Mesenchymal stem cell (in vitro differentiated cells and primary cell): ENCODE data around the gene IL17C.
A peak's percentile ranks its signal among the peaks of the same experiment; 100 is the strongest.

Experiments
- DNase-seq: peaks from one replicate; pipeline ENCODE4 v3.0.0-alpha.2; 2013
- H2AFZ ChIP-seq: one replicate; pipeline ENCODE4 v1.6.1; 2013; ENCODE audit warnings: low read depth, mild to moderate bottlenecking, control low read depth, inconsistent platforms, low read length, moderate library complexity
- H2AK5ac ChIP-seq: 2 replicates; pipeline ENCODE4 v1.6.1; 2013; ENCODE audit warnings: low read length, moderate library complexity, mild to moderate bottlenecking, inconsistent platforms; ENCODE audit not compliant: severe bottlenecking
- H2BK120ac ChIP-seq: one replicate; pipeline ENCODE4 v1.6.1; 2013; ENCODE audit warnings: low read depth, mild to moderate bottlenecking, inconsistent platforms, low read length, moderate library complexity
- H2BK12ac ChIP-seq, 2 experiments: one replicate each; pipeline ENCODE4 v1.6.1; 2013; ENCODE audit warnings: inconsistent platforms in 2 of 2, low read length in 2 of 2, mild to moderate bottlenecking in 2 of 2, moderate library complexity in 2 of 2, control low read depth in 1 of 2
- H2BK15ac ChIP-seq: one replicate; pipeline ENCODE4 v1.6.1; 2013; ENCODE audit warnings: mild to moderate bottlenecking, low read depth, inconsistent platforms; ENCODE audit not compliant: poor library complexity, severe bottlenecking
- H2BK5ac ChIP-seq: 2 replicates; pipeline ENCODE4 v1.6.1; 2013; ENCODE audit warnings: low read depth, mild to moderate bottlenecking, low read length, control low read depth, inconsistent platforms; ENCODE audit not compliant: poor library complexity, severe bottlenecking
- H3K14ac ChIP-seq, 2 experiments: one replicate each; pipeline ENCODE4 v1.6.1; 2013; ENCODE audit warnings: inconsistent platforms in 2 of 2, low read length in 2 of 2, control low read depth in 1 of 2, mild to moderate bottlenecking in 1 of 2, moderate library complexity in 1 of 2
- H3K18ac ChIP-seq, 2 experiments: one replicate each; pipeline ENCODE4 v1.6.1; 2013; ENCODE audit warnings: inconsistent platforms in 2 of 2, low read length in 2 of 2, control low read depth in 1 of 2, low read depth in 1 of 2, mild to moderate bottlenecking in 1 of 2
- H3K23ac ChIP-seq, 2 experiments: one replicate each; pipeline ENCODE4 v1.6.1; 2013; ENCODE audit warnings: inconsistent platforms in 2 of 2, low read length in 2 of 2, mild to moderate bottlenecking in 2 of 2, moderate library complexity in 2 of 2, control low read depth in 1 of 2
- H3K27ac ChIP-seq: 2 replicates; pipeline ENCODE4 v1.5.1; 2013; ENCODE audit warnings: mild to moderate bottlenecking, moderate library complexity, low read length, control low read depth, inconsistent platforms; ENCODE audit not compliant: poor library complexity, severe bottlenecking
- H3K27me3 ChIP-seq, 2 experiments: 2 replicates each; pipeline versions ENCODE4 v1.6.1 to v1.7.0; 2013; ENCODE audit warnings: low read length in 2 of 2, mild to moderate bottlenecking in 2 of 2, moderate library complexity in 2 of 2, control low read depth in 1 of 2, inconsistent platforms in 1 of 2; ENCODE audit not compliant: control insufficient read depth in 1 of 2, insufficient read depth in 1 of 2
- H3K36me3 ChIP-seq, 2 experiments: 2 replicates each; pipeline versions ENCODE4 v1.6.1 to v1.7.0; 2013; ENCODE audit warnings: low read length in 2 of 2, control low read depth in 1 of 2, inconsistent platforms in 1 of 2, low read depth in 1 of 2, mild to moderate bottlenecking in 1 of 2; ENCODE audit not compliant: insufficient read depth in 2 of 2, control insufficient read depth in 1 of 2
- H3K4ac ChIP-seq, 2 experiments: one replicate each; pipeline ENCODE4 v1.6.1; 2013; ENCODE audit warnings: inconsistent platforms in 2 of 2, low read length in 2 of 2, mild to moderate bottlenecking in 2 of 2, moderate library complexity in 2 of 2, control low read depth in 1 of 2, low read depth in 1 of 2
- H3K4me1 ChIP-seq: 2 replicates; pipeline ENCODE4 v1.6.1; 2013; ENCODE audit warnings: low read depth, low read length, control low read depth; ENCODE audit not compliant: control insufficient read depth, insufficient read depth
- H3K4me2 ChIP-seq: 2 replicates; pipeline ENCODE4 v1.6.1; 2013; ENCODE audit warnings: low read length, mild to moderate bottlenecking, inconsistent platforms; ENCODE audit not compliant: poor library complexity, severe bottlenecking
- H3K4me3 ChIP-seq, 2 experiments: 2 replicates each; pipeline versions ENCODE4 v1.5.1 to v1.7.0; 2013; ENCODE audit warnings: low read length in 2 of 2, mild to moderate bottlenecking in 2 of 2, control low read depth in 1 of 2, low read depth in 1 of 2; ENCODE audit not compliant: insufficient read depth in 1 of 2
- H3K79me1 ChIP-seq: replicated peaks from 2 replicates; pipeline ENCODE4 v1.6.1; 2013; ENCODE audit warnings: mild to moderate bottlenecking, control low read depth, low read length, inconsistent platforms; ENCODE audit not compliant: poor library complexity, severe bottlenecking
- H3K9ac ChIP-seq: 2 replicates; pipeline ENCODE4 v1.7.0; 2013; ENCODE audit warnings: mild to moderate bottlenecking, low read length, moderate library complexity
- H3K9me3 ChIP-seq: 2 replicates; pipeline ENCODE4 v1.7.0; 2013; ENCODE audit warnings: mild to moderate bottlenecking, low read length; ENCODE audit not compliant: control insufficient read depth
- H4K8ac ChIP-seq: one replicate; pipeline ENCODE4 v1.6.1; 2013; ENCODE audit warnings: inconsistent platforms, mild to moderate bottlenecking, low read length, moderate library complexity
- H4K91ac ChIP-seq: one replicate; pipeline ENCODE4 v1.6.1; 2013; ENCODE audit warnings: mild to moderate bottlenecking, low read length, inconsistent platforms
- WGBS: methylation state at CpG from one replicate; pipeline ENCODE4 v1.1.7; 2013; ENCODE audit warnings: mixed read lengths; 5-methylcytosine and 5-hydroxymethylcytosine counted together

The IL17C gene

GRCh38 chr16:88631920-88632586 lies 6.3 kb upstream of the IL17C start:
- Histone ChIP-seq H3K14ac (no peak overlapping the region), H2BK12ac (no peak overlapping the region), H2AFZ (no peak overlapping the region), H3K79me1 (peaks cover 2% of the 10 kb centered on the region), H2AK5ac (no peak overlapping the region), H3K4me1 (peaks cover 23% of the 10 kb centered on the region), H2BK5ac (no peak overlapping the region), H3K18ac (no peak overlapping the region), H3K23ac (no peak overlapping the region), H2BK15ac (no peak overlapping the region), H3K27me3 (peaks cover 0 to 17% of the 10 kb centered on the region in 2 experiments), H3K4me2 (no peak overlapping the region), H3K9me3 (no peaks in the 10 kb centered on the region), H3K36me3 (peaks cover 47 to 56% of the 10 kb centered on the region in 2 experiments), H4K8ac (no peak overlapping the region), H3K9ac (no peak overlapping the region), H3K4me3 (peak overlapping the region in 1 of 2 experiments; percentile 14), H2BK120ac (no peak overlapping the region), H3K27ac (no peak overlapping the region), H3K4ac (no peak overlapping the region), H4K91ac (no peak overlapping the region)
- WGBS: 95% methylated on average over 30 of the region's 30 CpGs
- no peak for DNase-seq

- no peak overlapping the region for H2BK15ac ChIP-seq
- 96% methylated on average over 11 of the region's 11 CpGs for WGBS
- H4K8ac ChIP-seq: no peak overlapping the region
- H2BK12ac ChIP-seq: no peak overlapping the region
- H3K27me3 ChIP-seq: peaks cover 0 to 20% of the 10 kb centered on the region in 2 experiments
- DNase-seq: no peak
- H2BK5ac ChIP-seq: no peak overlapping the region
- H4K91ac ChIP-seq: no peak overlapping the region
- H3K4ac ChIP-seq: no peak overlapping the region
- peaks cover 2% of the 10 kb centered on the region for H3K79me1 ChIP-seq
- no peak overlapping the region for H3K14ac ChIP-seq
- no peak overlapping the region for H3K4me3 ChIP-seq
- no peak overlapping the region for H2BK120ac ChIP-seq
- no peak overlapping the region for H3K9ac ChIP-seq
- peaks cover 42 to 51% of the 10 kb centered on the region in 2 experiments for H3K36me3 ChIP-seq
- no peak overlapping the region for H2AK5ac ChIP-seq
- no peak overlapping the region for H3K4me2 ChIP-seq
- H3K27ac ChIP-seq: no peak overlapping the region
- no peaks in the 10 kb centered on the region for H3K9me3 ChIP-seq
- H3K23ac ChIP-seq: no peak overlapping the region
- peaks cover 24% of the 10 kb centered on the region for H3K4me1 ChIP-seq
- no peak overlapping the region for H2AFZ ChIP-seq
- H3K18ac ChIP-seq: no peak overlapping the region
Measured at GRCh38 chr16:88632587-88632930, 5.8 kb upstream of the IL17C start.

- peaks cover 26% of the 10 kb centered on the region for H3K4me1 ChIP-seq
- DNase-seq: peak; percentile 57
- H2BK5ac ChIP-seq: no peak overlapping the region
- peak overlapping the region; percentile 96 for H3K4me2 ChIP-seq
- peaks cover 2% of the 10 kb centered on the region for H3K79me1 ChIP-seq
- H3K23ac ChIP-seq: no peak overlapping the region
- H2BK12ac ChIP-seq: no peak overlapping the region
- H3K14ac ChIP-seq: no peak overlapping the region
- H3K27ac ChIP-seq: no peak overlapping the region
- H3K4ac ChIP-seq: no peak overlapping the region
- H2AFZ ChIP-seq: no peak overlapping the region
- peak overlapping the region in 1 of 2 experiments; percentile 86 for H3K18ac ChIP-seq
- H3K36me3 ChIP-seq: peaks cover 30 to 39% of the 10 kb centered on the region in 2 experiments
- peak overlapping the region in 1 of 2 experiments; percentile 58 for H3K4me3 ChIP-seq
- no peak overlapping the region for H2BK120ac ChIP-seq
- no peak overlapping the region for H4K91ac ChIP-seq
- no peak overlapping the region for H2BK15ac ChIP-seq
- H4K8ac ChIP-seq: no peak overlapping the region
- 61% methylated on average over 23 of the region's 23 CpGs for WGBS
- H3K27me3 ChIP-seq: peaks cover 6 to 31% of the 10 kb centered on the region in 2 experiments
- no peak overlapping the region for H2AK5ac ChIP-seq
- H3K9ac ChIP-seq: no peak overlapping the region
- H3K9me3 ChIP-seq: no peaks in the 10 kb centered on the region
Measured at GRCh38 chr16:88633684-88634140, 4.7 kb upstream of the IL17C start.

GRCh38 chr16:88634141-88634993 lies 4.0 kb upstream of the IL17C start:
- peaks cover 2% of the 10 kb centered on the region for H3K79me1 ChIP-seq
- H3K18ac ChIP-seq: peak overlapping the region; percentile 61 to 86
- peak overlapping the region; percentile 58 to 68 for H3K4me3 ChIP-seq
- H3K14ac ChIP-seq: peak overlapping the region in 1 of 2 experiments; percentile 94
- peak overlapping the region; percentile 48 for H3K9ac ChIP-seq
- peak; percentile 85 for DNase-seq
- peaks cover 26% of the 10 kb centered on the region for H3K4me1 ChIP-seq
- H3K23ac ChIP-seq: peak overlapping the region in 1 of 2 experiments; percentile 79
- peak overlapping the region; percentile 35 for H2BK120ac ChIP-seq
- H2BK12ac ChIP-seq: peak overlapping the region in 1 of 2 experiments; percentile 21
- WGBS: 8% methylated on average over 59 of the region's 82 CpGs
- H2BK5ac ChIP-seq: no peak overlapping the region
- H4K8ac ChIP-seq: peak overlapping the region; percentile 88
- peak overlapping the region in 1 of 2 experiments; percentile 34 for H3K4ac ChIP-seq
- peak overlapping the region; percentile 95 for H2BK15ac ChIP-seq
- H3K9me3 ChIP-seq: no peaks in the 10 kb centered on the region
- H2AK5ac ChIP-seq: no peak overlapping the region
- peaks cover 12 to 38% of the 10 kb centered on the region in 2 experiments for H3K27me3 ChIP-seq
- H3K36me3 ChIP-seq: peaks cover 27 to 37% of the 10 kb centered on the region in 2 experiments
- peak overlapping the region; percentile 11 for H4K91ac ChIP-seq
- H3K27ac ChIP-seq: no peak overlapping the region
- H2AFZ ChIP-seq: peak overlapping the region; percentile 8
- peak overlapping the region; percentile 96 for H3K4me2 ChIP-seq
